Stromal cell of bone marrow (primary cell): ENCODE measurements around the gene OS9.

Experiments used
- DNase-seq: peaks from one replicate; pipeline ENCODE4 v3.0.0-alpha.2; 2012; ENCODE audit warnings: low read depth

The OS9 gene

GRCh38 chr12:57737467-57738460, 43.8 kb downstream of the OS9 start:
- no peak for DNase-seq

GRCh38 chr12:57738661-57739237, 44.8 kb downstream of the OS9 start, which contains the start of gene AGAP2:
TSS of gene AGAP2 (minus strand) at chr12:57738742. CDS start at chr12:57738246, 496 bp downstream.
- DNase-seq = no peak

- no peak for DNase-seq
These were observed 45.5 kb downstream of the OS9 start for GRCh38 chr12:57739387-57739786.

- DNase-seq = no peak
These were observed 46.1 kb downstream of the OS9 start for GRCh38 chr12:57739914-57740538.

GRCh38 chr12:57740656-57741412, 46.9 kb downstream of the OS9 start:
- no peak for DNase-seq

- DNase-seq = no peak
These were observed 47.5 kb downstream of the OS9 start for GRCh38 chr12:57741413-57741789.

- DNase-seq = no peak
These were observed 48.2 kb downstream of the OS9 start for GRCh38 chr12:57741844-57742738.

- no peak for DNase-seq
These were observed 49.8 kb downstream of the OS9 start for GRCh38 chr12:57743769-57744168.

GRCh38 chr12:57744194-57744776, 50.4 kb downstream of the OS9 start:
- DNase-seq = peak; percentile 79

GRCh38 chr12:57744777-57745484, 51.0 kb downstream of the OS9 start, which contains the start of gene TSPAN31:
TSS of gene TSPAN31 (plus strand) at chr12:57745039. CDS start at chr12:57745155, 116 bp downstream.
- peak; percentile 99 for DNase-seq

- no peak for DNase-seq
These were observed 51.6 kb downstream of the OS9 start for GRCh38 chr12:57745485-57745881.

- DNase-seq = no peak
These were observed 52.1 kb downstream of the OS9 start for GRCh38 chr12:57746025-57746424.

GRCh38 chr12:57749061-57749460, 55.1 kb downstream of the OS9 start:
- DNase-seq = no peak

GRCh38 chr12:57750561-57751431, 56.9 kb downstream of the OS9 start:
- DNase-seq = no peak

GRCh38 chr12:57751432-57751787, 57.5 kb downstream of the OS9 start:
- DNase-seq = no peak

- peak; percentile 99 for DNase-seq
These were observed 58.1 kb downstream of the OS9 start, which contains the start of gene CDK4 for GRCh38 chr12:57751788-57752667. TSS of gene CDK4 (minus strand) at chr12:57752310. CDS start at chr12:57751717, 593 bp downstream.

GRCh38 chr12:57752668-57753000, 58.7 kb downstream of the OS9 start:
- DNase-seq = no peak

GRCh38 chr12:57753756-57754337, 59.9 kb downstream of the OS9 start:
- no peak for DNase-seq
